Cerebellar cortex (tissue), 1 donor: Measurements from ENCODE around the gene CFAP99.

Source experiments
- DNase-seq: peaks from one replicate; pipeline ENCODE4 v3.0.0-alpha.2; 2015; ENCODE audit warnings: low spot score

Gene CFAP99

DNA sequence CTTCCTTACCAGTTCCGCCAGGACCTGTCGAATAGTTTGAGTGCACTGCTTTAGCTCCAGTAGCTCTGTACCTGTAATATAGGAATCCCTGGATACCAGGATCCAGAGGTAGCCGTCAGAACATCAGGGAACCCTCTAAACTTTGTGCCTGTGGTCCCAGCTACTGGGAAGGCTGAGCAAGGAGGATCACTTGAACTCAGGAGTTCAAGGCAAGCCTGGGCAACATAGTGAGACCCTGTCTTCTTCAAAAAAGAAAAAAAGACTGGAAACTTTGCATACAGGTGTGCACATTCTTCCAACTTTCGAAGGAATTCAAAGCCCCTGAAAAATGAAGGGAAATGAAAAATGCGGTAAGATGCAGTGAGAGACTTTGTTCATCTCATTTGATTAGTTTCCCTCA is 85.1 kb downstream of the CFAP99 start:
- no peak for DNase-seq

DNA sequence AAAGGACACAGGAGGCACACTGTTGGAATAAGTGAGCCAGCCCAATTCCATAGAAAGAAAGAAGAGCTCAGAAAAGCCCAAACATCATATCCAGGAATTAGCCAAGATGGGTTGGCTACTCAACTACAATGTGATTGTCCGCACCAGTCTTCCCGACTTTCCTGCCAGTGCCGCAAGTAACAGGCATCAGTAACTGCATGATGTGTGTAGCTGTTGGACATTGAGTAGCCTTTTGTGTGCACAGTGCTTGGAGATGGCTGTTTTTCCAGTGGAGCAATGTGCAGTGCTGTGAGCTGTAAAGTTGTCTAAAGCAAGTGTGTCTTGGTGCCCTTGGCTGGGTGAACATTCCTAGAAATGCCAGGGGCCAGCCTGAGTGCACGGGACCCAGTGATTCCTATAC is 88.5 kb downstream of the CFAP99 start:
- DNase-seq = no peak

DNA sequence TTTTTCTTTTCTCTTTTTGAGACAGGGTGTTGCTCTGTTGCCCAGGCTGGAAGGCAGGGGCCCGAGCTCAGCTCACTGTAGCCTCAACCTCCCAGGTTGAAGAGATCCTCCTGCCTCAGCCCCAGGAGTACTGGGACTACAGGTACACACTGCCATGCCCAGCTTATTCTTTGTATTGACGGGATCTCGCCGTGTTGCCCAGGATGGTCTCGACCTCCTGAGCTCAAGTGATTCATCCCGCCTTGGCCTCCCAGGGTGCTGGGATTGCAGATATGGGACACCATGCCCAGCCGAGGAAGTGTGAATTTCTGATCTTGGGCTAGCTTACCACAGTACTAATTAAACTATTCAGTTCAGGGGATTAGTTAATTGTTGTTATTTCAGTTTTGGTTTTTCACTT is 89.1 kb downstream of the CFAP99 start:
- no peak for DNase-seq

DNA sequence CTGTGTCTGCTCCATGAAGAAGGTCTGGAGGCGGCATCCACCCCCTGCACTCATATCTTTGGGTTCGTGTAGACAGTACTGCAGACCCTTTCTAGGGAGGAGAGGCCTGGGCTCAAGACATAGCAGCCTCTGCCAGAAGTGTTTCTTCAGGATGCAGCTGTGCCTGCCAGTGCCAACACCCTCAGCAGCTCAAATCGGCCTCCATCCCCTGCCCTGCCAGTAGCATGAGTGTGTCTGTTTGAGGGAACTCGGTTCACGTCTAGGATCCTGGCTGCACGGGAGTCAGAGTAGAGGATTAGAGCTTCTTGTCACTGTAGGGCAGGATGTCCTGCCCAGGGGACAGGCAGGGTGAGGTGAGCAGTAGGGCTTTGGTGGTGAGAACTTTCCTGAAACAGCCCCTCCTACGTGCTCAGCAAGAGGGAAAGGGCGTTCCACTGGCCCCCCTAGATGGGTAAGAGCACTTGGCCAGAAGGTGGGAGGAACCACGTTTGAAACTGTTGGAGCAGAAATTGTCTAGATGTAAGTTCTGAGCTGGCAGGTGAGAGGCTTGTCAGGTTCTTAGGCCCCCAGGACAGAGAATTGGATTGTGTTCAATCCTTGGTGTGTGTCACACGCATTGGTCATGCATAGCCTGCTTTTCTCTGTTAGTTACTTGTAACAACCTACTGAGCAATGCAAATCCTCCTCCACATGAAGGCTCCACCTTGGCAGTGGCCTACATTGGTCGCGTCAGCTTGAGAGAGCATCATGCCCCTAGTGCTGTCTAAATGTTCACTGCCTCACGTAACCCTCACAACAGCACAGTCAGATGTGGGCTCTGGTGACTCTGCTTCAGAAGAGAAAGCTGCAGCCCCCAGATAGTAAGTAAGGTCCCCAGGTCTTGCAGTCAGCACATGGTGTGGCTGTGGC is 91.8 kb downstream of the CFAP99 start:
- DNase-seq = no peak

DNA sequence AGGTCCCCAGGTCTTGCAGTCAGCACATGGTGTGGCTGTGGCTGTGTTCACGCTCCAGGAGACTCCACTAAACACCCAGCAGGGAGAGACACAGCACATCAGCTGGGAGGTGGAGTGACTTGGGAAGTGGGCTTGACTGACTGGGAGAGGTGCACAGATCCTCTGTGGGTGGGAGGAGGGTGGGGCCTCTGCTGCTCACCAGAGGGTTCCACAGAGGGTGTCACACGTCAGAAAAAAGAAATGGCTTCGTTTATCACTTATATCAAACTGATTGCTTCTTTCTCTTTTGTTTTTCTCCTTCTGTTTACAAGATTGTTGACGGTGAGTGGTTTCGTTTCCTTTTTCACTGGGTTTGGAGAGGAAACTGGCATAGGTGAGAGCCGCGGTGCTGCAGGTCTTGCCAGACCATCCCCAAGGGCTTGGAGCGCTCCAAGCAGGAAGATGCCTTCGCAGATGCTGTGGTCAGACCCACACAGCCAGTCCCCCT is 92.9 kb downstream of the CFAP99 start:
- no peak for DNase-seq
